Hepatocyte (in vitro differentiated cells): ENCODE measurements around the gene DLGAP5. TPM values are rescaled to one million over a fixed set of nuclear protein-coding genes. Genes with fewer than 3 reads are reported as not detected.
A peak's percentile ranks its signal among the peaks of the same experiment; 100 is the strongest.

ENCODE experiments used
- DNase-seq: peaks from one replicate; pipeline ENCODE4 v3.0.0-alpha.2; 2016; ENCODE audit warnings: low spot score
- H2AFZ ChIP-seq: fragments of 200-600 bp; sonication (generic); 2 replicates; pipeline ENCODE4 v1.6.0; 2016; ENCODE audit warnings: antibody characterized with exemption, mild to moderate bottlenecking
- H3K27ac ChIP-seq: fragments of 200-600 bp; sonication (generic); 2 replicates; pipeline ENCODE4 v1.5.1; 2016; ENCODE audit warnings: mild to moderate bottlenecking
- H3K27me3 ChIP-seq: fragments of 200-600 bp; sonication (generic); 2 replicates; pipeline ENCODE4 v1.6.1; 2016
- H3K36me3 ChIP-seq: fragments of 200-600 bp; sonication (generic); replicated peaks from 2 replicates; pipeline ENCODE4 v1.5.1; 2016; ENCODE audit warnings: low read depth; ENCODE audit not compliant: insufficient read depth
- H3K4me1 ChIP-seq: fragments of 200-600 bp; sonication (generic); 2 replicates; pipeline ENCODE4 v1.5.1; 2016; ENCODE audit warnings: mild to moderate bottlenecking, moderate library complexity; ENCODE audit not compliant: insufficient read depth
- H3K4me2 ChIP-seq: fragments of 200-600 bp; sonication (generic); 2 replicates; pipeline ENCODE4 v1.6.0; 2016
- H3K4me3 ChIP-seq: fragments of 200-600 bp; sonication (generic); 2 replicates; pipeline ENCODE4 v1.5.1; 2016; ENCODE audit warnings: mild to moderate bottlenecking
- H3K79me2 ChIP-seq: fragments of 200-600 bp; sonication (generic); 2 replicates; pipeline ENCODE4 v1.6.0; 2017; ENCODE audit warnings: mild to moderate bottlenecking
- H3K9me2 ChIP-seq: fragments of 200-600 bp; sonication (generic); replicated peaks from 2 replicates; pipeline ENCODE4 v1.6.0; 2017; ENCODE audit warnings: mild to moderate bottlenecking; ENCODE audit not compliant: insufficient read depth
- H3K9me3 ChIP-seq: fragments of 200-600 bp; sonication (generic); 2 replicates; pipeline ENCODE4 v1.5.1; 2016; ENCODE audit warnings: low read depth, mild to moderate bottlenecking
- H4K20me1 ChIP-seq: fragments of 200-600 bp; sonication (generic); 2 replicates; pipeline ENCODE4 v1.6.0; 2016; ENCODE audit warnings: mild to moderate bottlenecking; ENCODE audit not compliant: insufficient read depth, poor library complexity, severe bottlenecking
- CTCF ChIP-seq: fragments of 200-600 bp; sonication (generic); IDR thresholded peaks from 2 replicates; pipeline ENCODE4 v1.5.1; 2016; ENCODE audit warnings: antibody characterized with exemption, mild to moderate bottlenecking; ENCODE audit not compliant: poor library complexity
- EZH2 ChIP-seq: fragments of 200-600 bp; sonication (generic); IDR thresholded peaks from 2 replicates; pipeline ENCODE4 v1.6.1; 2016; ENCODE audit warnings: antibody characterized with exemption, mild to moderate bottlenecking, borderline replicate concordance
- EZH2phosphoT487 ChIP-seq: fragments of 200-600 bp; sonication (generic); IDR thresholded peaks from one replicate; pipeline ENCODE4 v1.6.1; 2018; ENCODE audit warnings: antibody characterized with exemption, mild to moderate bottlenecking, low read depth, moderate library complexity; ENCODE audit not compliant: unreplicated experiment, severe bottlenecking
- WGBS: methylation state at CpG from one replicate; pipeline ENCODE4 v1.1.6; 2016; ENCODE audit warnings: low lambda C conversion rate; ENCODE audit errors: missing lambda C conversion rate; 5-methylcytosine and 5-hydroxymethylcytosine counted together
- polyA plus RNA-seq: library from polyadenylated mRNA; unstranded; fragments of >200 nt; fragmentation: Nextera tagmentation; extraction: Ambion mirVana; gene quantifications from 2 replicates; pipeline ENCODE4 v1.2.1, GENCODE V29; 2016
- total RNA-seq: library from RNA; depleted of rRNA; stranded (reverse); fragments of >200 nt; gene quantifications from 2 replicates; pipeline ENCODE4 v1.2.3, GENCODE V29; 2014

The DLGAP5 gene
- total RNA-seq (10.0 and 10.8 TPM in 2 replicates), polyA plus RNA-seq (4.1 and 7.7 TPM in 2 replicates)

- H3K27me3 ChIP-seq = no peaks in the 10 kb centered on the region
- peaks cover 30% of the 10 kb centered on the region for H3K79me2 ChIP-seq
- peak within 1 kb of the TSS; percentile 40 for H3K4me3 ChIP-seq
- no peaks in the 10 kb centered on the region for H3K36me3 ChIP-seq
- peak within 1 kb of the TSS; percentile 75 for H3K4me2 ChIP-seq
- no peaks in the 10 kb centered on the region for H4K20me1 ChIP-seq
- peak; percentile 96 for DNase-seq
- H2AFZ ChIP-seq = peak within 1 kb of the TSS; percentile 72
- H3K4me1 ChIP-seq = no peaks in the 10 kb centered on the region
- WGBS = 1% methylated on average over 46 of the region's 46 CpGs
- peak within 1 kb of the TSS; percentile 58 for H3K27ac ChIP-seq
- H3K9me3 ChIP-seq = no peaks in the 10 kb centered on the region
- TF ChIP-seq CTCF (no peak), EZH2phosphoT487 (no peak), EZH2 (no peak)
- no peaks in the 10 kb centered on the region for H3K9me2 ChIP-seq
These were observed at the start of gene DLGAP5 for GRCh38 chr14:55191203-55192053. DLGAP5 (minus strand) TSS chr14:55191585; CDS start chr14:55189179, 2,406 bp downstream.

- DNase-seq = peak; percentile 35
- 24% methylated on average over 33 of the region's 33 CpGs for WGBS
- Histone ChIP-seq H3K4me3 (no peak overlapping the region), H3K4me1 (no peaks in the 10 kb centered on the region), H3K4me2 (peak overlapping the region; percentile 67), H3K9me3 (no peaks in the 10 kb centered on the region), H3K79me2 (no peaks in the 10 kb centered on the region), H3K9me2 (no peaks in the 10 kb centered on the region), H3K27ac (no peak overlapping the region), H2AFZ (peak overlapping the region; percentile 15), H4K20me1 (no peaks in the 10 kb centered on the region), H3K27me3 (peaks cover 16% of the 10 kb centered on the region), H3K36me3 (no peaks in the 10 kb centered on the region)
- TF ChIP-seq EZH2 (no peak), EZH2phosphoT487 (no peak), CTCF (no peak)
These were observed 49.3 kb upstream of the DLGAP5 start for GRCh38 chr14:55240526-55241178.

- H3K4me3 ChIP-seq = no peak overlapping the region
- H3K27ac ChIP-seq = no peak overlapping the region
- H3K4me1 ChIP-seq = no peaks in the 10 kb centered on the region
- H3K9me2 ChIP-seq = no peaks in the 10 kb centered on the region
- DNase-seq = no peak
- H3K9me3 ChIP-seq = no peaks in the 10 kb centered on the region
- H3K4me2 ChIP-seq = no peak overlapping the region
- H3K79me2 ChIP-seq = no peaks in the 10 kb centered on the region
- WGBS = 96% methylated on average over 1 of the region's 1 CpG
- no peaks in the 10 kb centered on the region for H4K20me1 ChIP-seq
- no peak overlapping the region for H2AFZ ChIP-seq
- peaks cover 20% of the 10 kb centered on the region for H3K27me3 ChIP-seq
- no peaks in the 10 kb centered on the region for H3K36me3 ChIP-seq
- TF ChIP-seq EZH2phosphoT487 (no peak), CTCF (no peak)
These were observed 47.9 kb upstream of the DLGAP5 start for GRCh38 chr14:55239320-55239719.
